GM19351 (cell line): ENCODE data around the gene ZNF778.

Source experiments
- ATAC-seq: cut with Tn5 transposase; IDR thresholded peaks from one replicate; pipeline ENCODE4 v1.9.1; 2021; ENCODE audit warnings: mild to moderate bottlenecking, moderate library complexity; ENCODE audit not compliant: unreplicated experiment

The ZNF778 gene

DNA sequence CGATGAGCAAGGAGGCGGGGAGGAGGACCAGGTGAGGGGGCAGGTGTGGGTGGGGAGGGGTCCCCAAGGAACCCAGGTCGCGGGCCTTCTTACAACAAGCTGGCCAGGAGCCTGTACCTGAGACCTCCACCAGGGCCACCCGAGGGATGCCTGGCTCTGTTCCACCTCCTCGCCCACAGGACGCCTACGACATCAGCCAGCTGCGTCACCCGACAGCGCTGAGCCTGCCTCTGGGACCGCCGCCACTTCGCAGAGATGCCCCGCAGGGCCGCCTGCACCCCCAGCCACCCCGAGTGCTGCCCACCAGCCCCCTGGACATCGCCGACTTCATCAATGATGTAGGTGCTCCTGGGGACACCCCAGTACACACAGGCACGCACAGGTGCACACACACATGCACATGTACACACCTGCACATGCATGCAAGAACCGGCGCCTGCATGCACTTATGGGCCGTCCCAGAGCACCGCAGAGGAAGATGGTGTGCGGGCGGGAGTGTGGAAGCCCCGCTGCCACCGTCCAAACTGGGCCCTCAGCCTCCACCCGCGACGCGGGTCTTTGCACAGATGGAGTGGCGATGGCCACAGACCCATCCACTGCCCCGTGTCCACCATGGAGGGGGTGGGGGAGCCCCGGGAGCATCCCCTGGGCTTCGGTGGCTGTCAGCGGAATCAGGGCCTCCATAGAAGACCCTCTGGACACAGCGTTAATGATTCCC lies 23.8 kb upstream of the ZNF778 start:
- ATAC-seq: no peak

DNA sequence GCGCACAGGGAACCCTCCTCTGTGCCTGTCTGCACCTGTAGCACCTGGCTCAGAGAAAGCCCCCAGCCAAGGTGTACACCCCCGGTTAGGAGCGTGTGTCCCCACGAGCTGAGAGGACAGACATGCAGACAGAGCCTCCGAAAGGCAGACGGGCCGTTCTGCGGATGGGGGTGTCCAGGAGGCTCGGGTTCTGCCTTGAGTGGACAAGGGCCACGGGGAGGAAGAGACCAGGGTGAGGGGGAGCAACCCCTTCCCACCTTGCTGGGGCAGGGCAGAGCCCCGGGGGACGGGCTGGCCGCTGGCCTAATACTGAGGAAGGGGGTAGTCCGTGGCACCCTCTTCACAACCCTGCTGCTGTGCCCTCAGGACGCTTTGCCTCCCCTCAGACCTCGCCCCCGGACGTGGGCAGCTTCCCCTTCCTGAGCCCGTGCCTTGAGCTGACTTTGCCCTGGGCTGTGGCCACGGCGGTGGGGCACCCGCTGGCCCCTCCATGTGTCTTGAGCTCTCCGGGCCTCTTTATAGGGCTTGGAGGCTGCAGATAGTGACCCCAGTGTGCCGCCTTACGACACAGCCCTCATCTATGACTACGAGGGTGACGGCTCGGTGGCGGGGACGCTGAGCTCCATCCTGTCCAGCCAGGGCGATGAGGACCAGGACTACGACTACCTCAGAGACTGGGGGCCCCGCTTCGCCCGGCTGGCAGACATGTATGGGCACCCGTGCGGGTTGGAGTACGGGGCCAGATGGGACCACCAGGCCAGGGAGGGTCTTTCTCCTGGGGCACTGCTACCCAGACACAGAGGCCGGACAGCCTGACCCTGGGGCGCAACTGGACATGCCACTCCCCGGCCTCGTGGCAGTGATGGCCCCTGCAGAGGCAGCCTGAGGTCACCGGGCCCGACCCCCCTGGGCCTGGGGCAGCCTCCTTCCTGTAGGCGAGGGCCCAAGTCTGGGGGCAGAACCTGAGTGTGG lies 22.9 kb upstream of the ZNF778 start:
- ATAC-seq: no peak

DNA sequence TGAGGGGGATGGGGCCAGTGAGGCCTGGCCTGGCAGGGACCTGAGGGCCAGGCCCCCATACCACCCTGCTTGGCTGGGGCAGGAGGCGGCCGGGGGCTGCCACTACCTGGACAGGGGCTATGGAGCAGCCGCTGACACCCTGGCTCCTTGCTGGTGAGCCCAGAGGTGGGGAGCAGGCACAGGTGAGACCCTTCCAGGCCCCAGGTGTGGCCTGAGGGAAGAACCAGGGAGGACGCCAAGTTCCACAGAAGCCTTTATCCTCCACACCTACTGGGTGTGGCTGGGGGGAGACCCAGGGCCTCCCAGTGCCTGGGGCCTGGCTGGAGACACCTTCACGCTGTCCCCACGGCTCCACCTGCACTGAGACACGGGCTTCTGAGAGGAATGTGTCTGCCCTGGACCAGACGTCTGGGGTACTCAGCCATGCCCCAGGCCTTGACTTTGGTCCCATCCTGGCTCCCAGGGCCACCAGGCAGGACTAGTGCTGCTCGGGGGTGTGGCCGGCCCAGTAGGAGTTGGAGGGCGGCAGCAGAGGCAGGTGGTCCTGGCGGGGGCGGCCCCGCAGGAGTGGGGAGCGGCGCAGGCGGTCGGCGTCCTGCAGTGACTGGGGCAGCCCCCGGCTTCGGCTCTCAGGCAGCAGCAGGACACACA lies 21.9 kb upstream of the ZNF778 start:
- no peak for ATAC-seq

DNA sequence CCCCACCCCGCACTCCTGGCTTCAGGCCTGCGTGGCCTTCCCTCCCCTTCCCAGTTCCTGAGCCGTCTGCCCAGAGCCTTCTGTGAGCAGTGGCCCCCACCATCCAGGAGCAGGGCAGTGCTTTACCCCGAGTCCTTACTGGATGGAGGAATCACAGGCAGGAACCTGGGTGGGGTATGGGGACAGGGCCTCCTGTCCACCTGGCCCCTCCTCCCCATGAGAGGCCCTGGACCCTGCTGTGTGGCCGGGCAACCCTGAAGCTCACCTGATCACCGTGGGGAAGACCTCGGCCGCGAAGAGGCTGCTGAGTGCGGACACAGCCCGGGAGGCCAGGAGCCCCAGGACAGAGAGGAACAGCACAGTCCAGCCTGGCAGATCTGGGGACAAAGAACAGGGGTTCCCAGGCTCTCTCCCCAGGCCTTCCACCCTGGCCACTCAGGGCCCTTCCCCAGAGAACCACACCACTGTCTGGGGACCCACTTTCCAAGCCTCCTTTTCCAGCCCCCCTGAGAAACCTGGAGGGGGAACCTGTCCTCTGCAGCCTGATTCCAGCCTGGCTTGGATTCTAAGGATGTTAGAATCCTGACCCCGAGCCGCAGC lies 20.4 kb upstream of the ZNF778 start:
- no peak for ATAC-seq

DNA sequence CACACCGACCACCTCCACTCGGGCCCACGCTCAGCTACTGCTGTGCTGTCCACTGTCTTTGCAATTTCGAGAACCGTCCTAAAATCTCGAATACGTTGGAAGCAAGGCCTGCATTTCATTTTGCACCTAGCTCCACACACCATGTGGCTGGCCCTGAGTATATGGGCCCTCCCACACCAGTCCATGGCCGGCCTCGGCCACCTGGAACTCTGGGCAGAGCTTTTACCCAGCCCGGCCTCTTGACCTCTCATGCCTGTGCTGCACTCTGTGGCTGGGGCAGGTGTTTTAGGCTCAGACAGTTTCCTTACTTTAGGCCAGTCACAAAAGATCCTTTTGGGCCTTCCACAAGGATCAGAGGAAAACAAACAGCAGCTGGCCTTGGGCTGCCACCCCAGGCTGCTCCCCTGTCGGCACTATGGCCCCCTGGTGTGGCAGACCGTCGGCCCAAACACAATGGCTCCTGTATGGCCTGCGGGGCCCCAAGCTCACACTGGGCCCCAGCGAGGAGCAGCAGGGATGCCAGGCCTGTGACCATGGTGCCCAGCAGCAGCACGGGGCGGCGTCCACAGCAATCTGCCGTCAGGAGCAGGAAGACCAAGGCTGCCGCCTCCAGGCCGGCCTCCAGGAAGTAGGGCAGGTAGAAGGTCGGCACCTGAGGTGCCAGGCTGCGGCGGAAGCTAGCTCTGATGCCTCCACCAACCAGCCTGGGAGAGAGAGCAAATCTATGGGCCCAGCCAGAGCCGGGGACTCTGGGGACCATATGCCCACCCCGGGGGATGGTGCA lies 19.7 kb upstream of the ZNF778 start:
- no peak for ATAC-seq

DNA sequence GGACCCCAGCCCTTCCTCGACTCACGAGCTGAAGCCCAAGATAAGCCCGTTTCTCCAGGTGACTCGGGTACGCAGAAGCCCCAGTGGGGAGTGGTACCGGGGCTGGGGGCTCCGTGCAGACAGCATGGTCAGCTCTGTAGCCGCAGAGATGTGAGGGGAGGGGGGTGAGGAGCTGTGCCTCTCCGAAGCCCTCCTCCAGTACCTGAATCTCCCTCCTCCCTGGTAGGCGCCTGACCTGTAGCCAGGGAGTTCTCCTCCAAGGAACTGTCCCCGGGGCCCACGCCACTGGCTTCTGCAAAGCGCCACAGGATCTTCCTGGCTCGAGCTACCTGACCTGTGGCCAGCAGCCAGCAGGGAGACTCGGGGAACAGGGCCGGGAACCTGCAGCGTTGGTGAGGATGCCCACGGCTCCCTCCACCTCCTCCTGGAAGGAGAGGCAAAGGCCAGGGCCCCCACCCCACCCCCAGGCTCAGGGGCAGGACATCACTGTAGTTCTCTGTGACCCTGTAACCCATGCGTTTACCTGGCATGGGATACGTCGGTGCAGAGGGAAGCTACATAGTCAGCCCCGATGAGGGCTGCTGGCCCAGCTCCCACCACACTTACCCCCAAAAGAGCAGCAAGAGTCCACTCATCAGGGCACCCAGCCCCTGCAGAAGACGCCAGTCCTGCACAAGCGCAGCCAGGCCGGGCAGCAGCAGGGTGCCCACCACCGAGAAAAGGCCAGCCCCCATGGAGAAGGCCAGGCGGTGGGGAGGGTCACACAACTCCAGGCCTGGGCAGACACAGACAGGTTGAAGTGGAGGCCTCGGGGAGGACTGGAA lies 18.9 kb upstream of the ZNF778 start:
- ATAC-seq: no peak

DNA sequence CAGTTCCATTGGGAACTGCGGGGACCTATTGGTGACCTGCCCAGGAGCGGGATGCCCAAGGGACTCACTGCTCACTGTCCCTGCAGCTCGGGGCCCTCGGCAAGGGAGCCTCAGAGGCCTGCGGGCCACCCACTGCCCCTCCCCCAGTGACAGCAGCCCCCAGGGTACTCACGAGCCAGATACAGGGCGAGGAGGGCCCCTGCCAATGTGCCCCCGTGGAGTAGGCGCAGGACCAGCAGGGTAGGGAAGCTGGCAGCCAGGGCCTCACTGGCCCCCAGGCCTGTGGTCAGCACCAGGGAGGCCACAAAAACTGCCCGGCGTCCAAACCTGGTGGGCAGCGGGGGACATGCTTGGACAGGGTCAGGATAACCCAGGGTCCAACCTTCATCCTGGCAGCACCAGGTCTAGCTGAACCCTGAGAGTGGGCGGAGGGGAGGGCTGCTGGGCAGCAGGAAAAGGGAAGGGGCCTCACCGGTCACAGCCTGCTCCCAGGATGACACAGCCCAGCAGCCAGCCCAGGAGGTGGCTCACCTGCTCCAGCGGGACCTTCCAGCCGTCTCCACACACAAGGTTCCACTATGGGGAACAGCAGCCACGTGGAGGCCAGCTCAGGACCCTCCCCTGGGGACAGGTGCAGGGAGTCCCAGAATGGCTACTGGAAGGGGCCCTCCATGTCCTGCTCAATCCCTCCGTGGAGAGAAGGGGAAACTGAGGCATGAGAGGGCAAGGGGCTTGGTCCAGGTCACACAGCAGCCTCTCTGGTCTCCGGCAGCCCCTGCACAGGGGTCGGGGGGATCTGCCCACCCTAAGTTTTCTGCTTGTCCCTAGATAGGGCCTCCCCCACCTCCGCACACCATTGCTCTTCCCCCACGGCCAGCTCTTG lies 18.0 kb upstream of the ZNF778 start:
- ATAC-seq: no peak

DNA sequence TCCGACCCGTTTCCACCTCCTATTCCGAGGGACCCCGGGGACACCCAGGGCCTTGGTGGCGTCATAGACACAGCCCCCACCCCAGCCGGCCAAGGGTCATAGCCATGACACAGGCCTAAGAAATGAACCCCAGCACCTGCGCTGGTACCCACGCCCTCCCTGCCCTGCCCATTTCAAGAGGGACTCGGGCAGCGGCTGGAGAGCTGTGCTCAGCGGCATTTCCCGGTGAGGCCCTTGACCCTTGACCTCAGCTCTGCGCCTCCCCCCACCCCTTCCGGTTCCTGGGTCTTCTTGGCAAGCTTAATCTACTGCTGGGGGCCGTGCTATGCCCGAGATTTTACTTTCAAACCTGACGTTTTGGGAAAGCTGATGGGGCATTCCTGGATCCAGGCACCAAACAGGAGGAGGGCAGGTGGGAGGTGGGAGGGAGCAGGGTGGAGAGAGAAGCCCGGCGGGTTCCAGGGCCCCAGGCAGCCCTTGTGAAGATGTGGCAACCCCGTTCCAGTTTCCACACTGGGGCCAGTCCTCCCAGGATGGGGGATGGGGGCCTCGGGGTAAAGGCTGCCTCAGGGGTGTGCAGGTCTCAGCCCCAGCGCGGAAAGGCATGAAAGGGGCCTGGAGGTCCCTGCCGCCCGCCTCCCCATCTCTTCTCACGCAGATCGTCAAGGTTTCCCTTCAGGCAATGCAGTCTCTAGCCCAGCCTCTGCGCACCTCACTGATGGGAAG lies 17.2 kb upstream of the ZNF778 start, which contains the start of gene SLC22A31:
TSS of gene SLC22A31 (minus strand) at position 414 of the 726 bp plus-strand sequence. CDS start at position 378, 36 bp downstream.
- no peak for ATAC-seq

DNA sequence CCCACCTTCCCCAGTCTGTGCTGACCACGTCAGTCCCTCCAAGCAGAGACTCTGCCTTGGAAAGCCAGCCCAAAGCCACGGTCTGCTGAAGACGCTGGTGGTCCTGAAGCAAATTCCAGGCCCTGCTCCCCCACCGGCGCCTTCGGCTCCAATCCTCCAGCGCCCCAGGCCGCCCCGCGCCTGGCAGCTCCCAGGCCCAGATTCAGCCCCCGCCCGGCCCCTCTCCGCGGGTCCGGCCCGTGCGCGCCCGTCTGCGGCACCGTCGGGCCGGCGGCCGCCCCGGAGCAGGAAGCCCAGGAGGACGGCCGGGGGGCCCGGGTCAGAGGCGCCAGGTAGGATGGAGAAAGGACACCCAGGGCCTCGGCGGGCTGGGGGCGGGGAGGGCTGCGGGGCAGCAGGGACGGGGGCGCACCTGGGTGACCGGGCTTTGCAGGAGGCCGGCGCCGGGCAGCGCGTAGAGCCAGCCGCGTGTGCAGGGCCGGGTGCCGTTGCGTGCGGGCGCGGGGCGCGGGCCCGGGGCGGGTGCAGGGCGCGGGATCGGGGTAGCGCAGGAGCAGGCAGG lies 16.6 kb upstream of the ZNF778 start:
- ATAC-seq: no peak

DNA sequence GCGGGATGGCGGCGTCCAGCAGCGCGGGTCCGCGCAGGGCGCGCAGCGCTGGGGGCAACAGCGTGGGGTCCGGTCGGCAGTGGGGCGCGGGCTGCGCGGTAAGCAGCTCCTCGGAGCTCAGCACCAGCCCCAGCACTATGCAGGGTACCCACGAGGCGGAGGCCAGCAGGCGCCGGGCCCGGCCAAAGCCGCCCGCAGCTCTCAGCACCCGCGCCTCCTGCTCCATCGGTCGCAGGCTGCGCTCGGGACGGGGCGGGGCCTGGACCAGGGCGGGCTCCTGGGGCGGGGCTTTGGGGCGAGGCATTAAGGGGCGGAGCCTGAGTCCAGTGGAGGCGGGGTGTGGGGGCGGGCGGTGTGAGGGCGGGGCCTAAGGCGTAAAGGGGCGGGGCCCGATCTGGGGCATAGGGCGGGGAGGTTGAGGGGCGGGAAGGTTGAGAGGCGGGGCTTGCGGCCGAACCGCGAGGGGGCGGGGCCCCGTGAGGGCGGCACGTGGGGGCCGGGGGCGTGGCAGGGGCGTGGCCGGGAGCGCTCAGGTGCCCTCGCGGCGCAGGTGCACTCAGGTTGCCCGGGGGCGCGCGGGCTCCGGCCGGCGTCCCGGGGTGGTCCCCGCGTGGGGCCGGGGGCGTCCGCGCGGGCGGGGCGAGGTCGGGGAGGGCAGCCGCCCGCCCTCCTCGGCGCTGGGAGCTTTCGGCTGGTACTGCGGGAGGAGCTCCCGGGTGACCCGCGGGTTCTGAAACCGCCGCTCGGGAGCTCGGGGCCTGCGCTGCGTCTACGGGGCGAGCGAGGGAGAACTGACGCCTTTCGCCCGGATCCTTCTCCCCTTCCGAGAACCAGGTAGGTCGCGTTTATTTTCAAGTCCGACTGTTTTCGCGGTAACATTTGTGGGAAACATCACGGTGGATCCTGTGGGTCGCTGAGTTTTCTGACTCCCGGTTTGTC lies 15.8 kb upstream of the ZNF778 start:
- ATAC-seq: no peak

DNA sequence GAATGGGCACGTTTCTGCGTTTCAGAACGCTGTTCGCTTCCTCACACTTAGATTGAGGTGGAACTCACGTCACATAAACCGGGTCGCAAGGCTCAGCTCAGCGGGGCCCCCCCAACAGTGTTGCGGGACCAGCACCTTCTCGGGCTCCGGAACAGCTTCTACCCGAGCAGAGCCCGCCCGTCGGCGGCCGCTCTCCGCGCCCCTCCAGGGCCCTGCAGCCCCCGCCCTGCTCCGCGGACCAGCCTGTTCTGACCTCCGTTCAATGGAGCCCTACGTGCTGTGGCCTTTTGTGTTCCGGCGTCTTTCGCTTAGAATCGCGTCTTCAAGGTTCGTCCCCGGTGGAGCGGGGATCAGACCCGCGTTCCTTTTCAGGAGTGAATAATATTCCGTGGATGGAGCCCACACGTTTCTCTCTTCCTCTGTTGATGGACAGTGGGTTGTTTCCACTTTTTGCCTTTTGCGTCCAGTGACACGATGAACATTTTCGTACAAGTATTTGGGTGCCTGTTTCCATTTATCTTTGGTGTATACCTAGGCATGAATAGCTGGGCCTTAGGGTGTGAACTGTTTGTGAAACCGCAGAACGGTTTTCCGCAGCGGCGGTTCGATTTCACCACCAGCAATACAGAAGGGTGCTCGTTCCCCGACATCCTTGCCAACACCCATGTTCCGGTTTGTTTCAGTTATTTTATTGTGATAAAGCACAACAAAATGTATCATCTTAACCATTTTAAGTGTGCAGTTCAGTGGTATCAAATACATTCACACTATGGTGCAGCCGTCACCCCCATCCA lies 14.9 kb upstream of the ZNF778 start:
- ATAC-seq: no peak

DNA sequence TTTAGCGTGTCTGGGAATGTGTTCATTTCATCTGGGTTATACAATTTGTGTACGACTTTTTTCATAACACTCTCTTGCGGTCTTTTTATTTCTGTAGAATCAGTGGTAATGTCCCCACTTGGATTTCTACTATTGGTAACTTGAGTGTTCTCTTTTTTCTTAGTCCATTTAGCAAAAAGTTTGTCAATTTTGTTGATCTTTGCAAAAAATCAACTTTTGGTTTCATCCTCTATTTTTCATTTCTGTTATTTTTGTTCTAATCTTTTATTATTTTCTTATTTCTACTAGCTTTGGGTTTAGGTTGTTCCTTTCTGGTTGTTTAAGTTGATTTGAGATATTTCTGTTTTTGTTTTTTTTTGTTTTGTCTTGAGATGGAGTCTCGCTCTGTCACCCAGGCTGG lies 9.5 kb upstream of the ZNF778 start:
- ATAC-seq: no peak

DNA sequence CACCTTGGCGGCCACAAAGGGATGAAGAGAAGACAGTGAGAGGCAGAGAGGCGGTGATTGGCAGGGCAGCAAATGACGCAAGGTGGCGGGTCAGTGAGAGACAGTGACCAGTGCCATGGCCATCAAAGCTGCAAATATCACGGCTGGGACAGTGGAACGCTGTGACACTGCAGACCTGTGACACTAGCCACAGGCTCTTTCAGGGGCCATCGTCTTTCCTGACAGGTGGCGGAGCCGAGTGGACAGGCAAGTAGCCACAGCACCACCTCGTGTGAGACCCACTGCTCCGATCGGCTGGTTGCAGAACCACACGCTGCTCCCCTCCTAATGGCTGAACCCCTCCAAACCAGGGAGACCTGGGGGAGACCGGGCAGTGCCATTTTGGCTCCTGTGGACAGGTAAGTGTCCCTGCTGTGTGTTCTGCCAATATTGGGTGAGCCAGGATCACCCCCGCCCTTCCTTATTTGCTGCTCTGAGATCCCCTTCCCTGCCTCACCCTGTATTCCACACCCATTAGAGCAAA lies 7.9 kb upstream of the ZNF778 start:
- ATAC-seq: no peak

DNA sequence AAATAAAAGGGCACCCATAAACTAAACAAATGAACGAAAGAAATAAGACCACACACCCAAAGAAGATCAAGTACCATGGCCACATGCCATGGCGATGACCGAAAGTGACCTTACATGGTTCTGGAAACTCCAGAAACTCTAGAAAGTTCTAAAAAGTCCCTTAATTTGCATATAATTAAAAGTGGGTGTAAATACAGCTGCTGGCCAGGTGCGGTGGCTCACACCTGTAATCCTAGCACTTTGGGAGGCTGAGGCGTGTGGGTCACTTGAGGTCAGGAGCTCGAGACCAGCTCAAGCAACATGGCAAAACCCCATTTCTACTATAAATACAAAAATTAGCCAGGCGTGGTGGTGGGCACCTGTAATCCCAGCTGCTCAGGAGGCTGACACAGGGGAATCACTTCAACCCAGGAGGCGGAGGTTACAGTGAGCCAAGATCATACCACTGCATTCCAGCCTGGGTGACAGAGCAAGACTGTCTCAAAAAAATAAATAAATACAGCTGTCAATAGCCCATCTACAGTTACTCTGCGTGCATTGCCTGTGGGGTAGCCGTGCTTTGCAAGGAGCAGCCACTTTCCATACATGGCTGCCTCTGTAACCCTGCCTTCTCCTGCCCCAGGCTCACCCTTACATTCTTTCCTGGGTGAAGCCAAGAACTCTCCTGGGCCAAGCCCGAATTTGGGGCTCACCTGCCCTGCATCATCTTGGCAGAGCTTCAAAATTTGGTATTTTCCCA lies 7.2 kb upstream of the ZNF778 start:
- ATAC-seq: no peak
